Colonic mucosa (tissue), 4 donors: Measurements from ENCODE around the gene ATXN1. TPM values are rescaled to one million over a fixed set of nuclear protein-coding genes. Genes with fewer than 3 reads are reported as not detected.
A peak's percentile ranks its signal among the peaks of the same experiment; 100 is the strongest.

Experiments
- DNase-seq: peaks from one replicate; pipeline ENCODE4 v3.0.0-alpha.2; 2020
- H3K27ac ChIP-seq: fragments of 200-600 bp; one replicate; pipeline ENCODE4 v1.8.0; 2021
- H3K27me3 ChIP-seq: fragments of 200-600 bp; one replicate; pipeline ENCODE4 v1.8.0; 2021
- H3K36me3 ChIP-seq: fragments of 200-600 bp; one replicate; pipeline ENCODE4 v1.8.0; 2021
- H3K4me1 ChIP-seq: fragments of 200-600 bp; one replicate; pipeline ENCODE4 v1.8.0; 2021; ENCODE audit warnings: mild to moderate bottlenecking
- H3K4me3 ChIP-seq: fragments of 200-600 bp; one replicate; pipeline ENCODE4 v1.8.0; 2021
- H3K9ac ChIP-seq, 2 donors: one replicate each; pipeline ENCODE4 v1.7.0; 2013; ENCODE audit warnings: control low read depth in 2 of 2, low read depth in 2 of 2, low read length in 2 of 2
- H3K9me3 ChIP-seq: fragments of 200-600 bp; one replicate; pipeline ENCODE4 v1.8.0; 2021
- intact Hi-C: fragments of 100-400 bp; cut with DNase I; formaldehyde crosslinking; loops from one replicate; pipeline ENCODE4 v1.14.1; 2022
- total RNA-seq, 2 donors: library from RNA; stranded (reverse); fragmentation: NEBNext Ultra II Directional in 1 of 2; extraction: Animal tissue kit (Norgen Biotek cat#: 25700) in 1 of 2; gene quantifications; one replicate each; pipeline ENCODE4 v1.2.1, GENCODE V29; 2021
- TF ChIP-seq, protein P1 (sequence below): fragments of 200-600 bp; IDR thresholded peaks from one replicate; pipeline ENCODE4 v1.8.0; 2022; ENCODE audit warnings: antibody characterized with exemption, mild to moderate bottlenecking
- donor health status: healthy.
- donor health status: DM: no; HTN: no; CAD: no.
- donor health status: DM: no; HTN: no; CAD: no.

Gene ATXN1
- total RNA-seq, 2 donors from 2014 or later = 24.5 to 41.9 TPM

DNA sequence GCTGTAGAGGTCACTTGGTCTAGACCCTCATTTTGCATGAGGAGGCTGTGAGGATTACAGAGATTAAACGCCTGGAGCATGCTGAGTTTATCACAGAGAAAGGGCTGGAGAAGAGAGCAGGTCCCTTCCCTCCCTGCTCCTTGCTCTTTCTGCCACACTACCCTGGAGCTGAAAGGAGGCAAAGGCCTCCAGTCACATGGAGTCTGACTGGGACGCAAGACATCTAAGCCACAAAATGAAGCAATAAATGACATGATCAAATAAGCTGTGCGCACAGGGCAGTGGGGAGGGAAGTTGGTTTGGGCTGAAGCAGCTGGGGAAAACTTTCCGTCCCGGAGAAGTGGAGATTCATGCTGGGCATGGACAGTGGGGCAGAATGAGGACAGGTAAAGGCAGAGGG is 33.3 kb downstream of the ATXN1 start:
- Histone ChIP-seq H3K4me1 (peaks cover 7% of the 10 kb centered on the region), H3K27ac (no peak overlapping the region), H3K27me3 (no peaks in the 10 kb centered on the region), H3K9ac (no peak overlapping the region), H3K4me3 (no peak overlapping the region), H3K9me3 (no peaks in the 10 kb centered on the region), H3K36me3 (no peaks in the 10 kb centered on the region)
- intact Hi-C loops = no loop called here
- TF ChIP-seq, protein P1, sequence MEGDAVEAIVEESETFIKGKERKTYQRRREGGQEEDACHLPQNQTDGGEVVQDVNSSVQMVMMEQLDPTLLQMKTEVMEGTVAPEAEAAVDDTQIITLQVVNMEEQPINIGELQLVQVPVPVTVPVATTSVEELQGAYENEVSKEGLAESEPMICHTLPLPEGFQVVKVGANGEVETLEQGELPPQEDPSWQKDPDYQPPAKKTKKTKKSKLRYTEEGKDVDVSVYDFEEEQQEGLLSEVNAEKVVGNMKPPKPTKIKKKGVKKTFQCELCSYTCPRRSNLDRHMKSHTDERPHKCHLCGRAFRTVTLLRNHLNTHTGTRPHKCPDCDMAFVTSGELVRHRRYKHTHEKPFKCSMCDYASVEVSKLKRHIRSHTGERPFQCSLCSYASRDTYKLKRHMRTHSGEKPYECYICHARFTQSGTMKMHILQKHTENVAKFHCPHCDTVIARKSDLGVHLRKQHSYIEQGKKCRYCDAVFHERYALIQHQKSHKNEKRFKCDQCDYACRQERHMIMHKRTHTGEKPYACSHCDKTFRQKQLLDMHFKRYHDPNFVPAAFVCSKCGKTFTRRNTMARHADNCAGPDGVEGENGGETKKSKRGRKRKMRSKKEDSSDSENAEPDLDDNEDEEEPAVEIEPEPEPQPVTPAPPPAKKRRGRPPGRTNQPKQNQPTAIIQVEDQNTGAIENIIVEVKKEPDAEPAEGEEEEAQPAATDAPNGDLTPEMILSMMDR = no peak
- DNase-seq = no peak

DNA sequence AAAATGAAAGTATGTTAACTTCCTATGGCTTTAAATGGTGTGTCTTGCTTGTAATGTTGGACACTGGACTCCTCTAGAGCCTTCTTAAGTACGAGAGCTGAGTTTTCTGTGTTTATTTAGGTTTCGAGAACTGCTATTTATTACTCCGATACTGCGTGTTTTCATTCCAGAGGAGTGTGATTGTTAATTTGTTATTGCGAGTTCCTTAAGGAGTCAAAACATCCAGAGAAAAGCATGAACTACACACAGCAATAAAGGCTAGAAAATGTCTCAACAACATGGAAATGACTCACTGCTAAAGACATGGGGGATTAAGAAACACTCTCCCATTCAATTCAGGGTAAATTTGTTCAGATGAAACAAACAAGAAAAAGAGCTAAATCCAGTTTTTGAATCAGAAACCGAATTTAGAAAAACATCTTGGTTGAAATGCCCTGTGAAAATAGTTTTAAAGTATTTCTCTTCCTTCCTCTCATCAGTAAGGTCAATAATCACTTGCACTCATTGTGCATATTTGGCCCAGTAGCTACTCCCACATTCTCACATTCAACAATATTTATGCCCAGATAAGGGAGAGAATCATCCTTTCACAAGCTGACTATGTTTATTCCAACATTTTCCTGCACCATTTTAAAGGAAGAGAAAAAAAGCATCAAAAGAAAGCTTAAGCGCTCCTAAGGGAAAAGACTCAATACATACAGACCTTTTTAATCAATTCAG is 36.0 kb downstream of the ATXN1 start:
- Histone ChIP-seq H3K9ac (no peak overlapping the region), H3K36me3 (no peaks in the 10 kb centered on the region), H3K9me3 (no peaks in the 10 kb centered on the region), H3K4me1 (no peaks in the 10 kb centered on the region), H3K27ac (peak overlapping the region; percentile 58), H3K27me3 (no peaks in the 10 kb centered on the region), H3K4me3 (no peak overlapping the region)
- DNase-seq = no peak
- TF ChIP-seq, protein P1 = no peak
- intact Hi-C loops = no loop called here

DNA sequence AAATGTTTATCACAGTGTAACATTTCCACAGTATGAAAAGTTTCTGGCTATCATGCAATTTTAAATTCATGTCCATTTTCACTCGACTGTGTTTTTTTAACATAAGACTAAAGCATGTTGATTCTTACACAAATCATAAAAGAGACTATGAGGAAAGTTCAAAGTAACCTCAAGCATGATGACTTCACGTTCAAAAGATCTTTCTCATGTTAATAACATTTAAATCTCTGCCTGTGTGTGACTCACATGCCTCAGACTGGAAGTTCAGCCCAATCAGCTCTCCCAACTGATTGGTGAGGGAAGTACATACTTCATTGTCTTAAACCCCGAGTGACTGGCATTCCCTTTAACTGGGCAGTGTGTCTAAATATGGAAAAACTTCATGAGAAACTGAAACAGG is 37.4 kb downstream of the ATXN1 start:
- H3K9ac ChIP-seq = no peak overlapping the region
- no peak for DNase-seq
- no peaks in the 10 kb centered on the region for H3K9me3 ChIP-seq
- no peak overlapping the region for H3K4me3 ChIP-seq
- no peaks in the 10 kb centered on the region for H3K36me3 ChIP-seq
- H3K27me3 ChIP-seq = no peaks in the 10 kb centered on the region
- H3K27ac ChIP-seq = no peak overlapping the region
- no peaks in the 10 kb centered on the region for H3K4me1 ChIP-seq
- intact Hi-C loops = no loop called here
- TF ChIP-seq, protein P1 = no peak

DNA sequence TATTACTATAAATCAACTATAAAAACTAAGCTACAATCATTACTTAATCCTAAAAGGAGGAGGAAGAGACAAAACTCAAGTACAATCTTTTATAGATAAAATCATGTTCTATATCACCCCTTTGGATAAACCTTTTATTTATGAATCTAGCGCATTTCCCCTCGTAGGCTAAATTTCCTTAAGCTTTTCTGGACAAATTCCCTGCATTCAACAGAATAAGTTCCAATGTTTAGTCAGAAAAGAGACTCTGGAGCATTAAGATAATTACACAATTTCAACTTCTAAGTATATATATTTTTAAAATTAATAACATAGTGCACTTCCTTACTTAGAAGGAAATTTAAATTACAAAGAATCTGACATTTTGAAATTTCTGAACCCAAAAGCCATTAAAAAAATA is 37.9 kb downstream of the ATXN1 start:
- H3K4me1 ChIP-seq = no peaks in the 10 kb centered on the region
- H3K9me3 ChIP-seq = no peaks in the 10 kb centered on the region
- no peak for DNase-seq
- TF ChIP-seq, protein P1 = no peak
- no peaks in the 10 kb centered on the region for H3K36me3 ChIP-seq
- H3K4me3 ChIP-seq = no peak overlapping the region
- H3K9ac ChIP-seq = no peak overlapping the region
- H3K27me3 ChIP-seq = no peaks in the 10 kb centered on the region
- intact Hi-C loops = no loop called here
- no peak overlapping the region for H3K27ac ChIP-seq

DNA sequence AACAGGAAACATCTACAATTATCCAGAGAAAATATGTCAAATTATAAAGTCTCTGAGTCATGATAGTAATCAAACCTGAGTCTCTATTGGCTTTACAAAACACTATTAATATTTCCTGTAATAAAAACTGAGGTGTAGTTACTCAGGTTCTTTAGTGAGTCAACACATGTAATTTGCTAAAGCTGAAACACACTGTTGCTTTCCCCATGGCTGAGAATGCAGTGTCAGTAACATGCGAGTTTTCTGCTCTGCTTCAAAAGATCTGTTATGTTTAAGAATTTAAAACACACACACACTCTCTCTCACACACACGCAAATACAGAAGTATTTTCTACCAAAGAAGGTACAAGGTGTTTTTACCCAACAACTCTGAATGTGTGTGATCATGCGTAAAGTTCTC is 38.6 kb downstream of the ATXN1 start:
- intact Hi-C loops = no loop called here
- H3K9ac ChIP-seq = no peak overlapping the region
- H3K4me1 ChIP-seq = no peaks in the 10 kb centered on the region
- no peaks in the 10 kb centered on the region for H3K27me3 ChIP-seq
- H3K27ac ChIP-seq = no peak overlapping the region
- TF ChIP-seq, protein P1 = no peak
- H3K4me3 ChIP-seq = no peak overlapping the region
- no peak for DNase-seq
- H3K36me3 ChIP-seq = no peaks in the 10 kb centered on the region
- no peaks in the 10 kb centered on the region for H3K9me3 ChIP-seq
